ENCODE data around the gene OASL. TPM values are rescaled to one million over a fixed set of nuclear protein-coding genes. Genes with fewer than 3 reads are reported as not detected.

The OASL gene
- total RNA-seq, 2 donors from 2014 or later, result 2.6 to 16.3 TPM

GRCh38 chr12:121026274-121027045 is 12.6 kb downstream of the OASL start:
- ATAC-seq, result no peak
- Mint-ChIP-seq H3K27ac (peak overlapping the region in 1 of 2 donors; percentile 59), H3K36me3 (no peaks in the 10 kb centered on the region)

DNA sequence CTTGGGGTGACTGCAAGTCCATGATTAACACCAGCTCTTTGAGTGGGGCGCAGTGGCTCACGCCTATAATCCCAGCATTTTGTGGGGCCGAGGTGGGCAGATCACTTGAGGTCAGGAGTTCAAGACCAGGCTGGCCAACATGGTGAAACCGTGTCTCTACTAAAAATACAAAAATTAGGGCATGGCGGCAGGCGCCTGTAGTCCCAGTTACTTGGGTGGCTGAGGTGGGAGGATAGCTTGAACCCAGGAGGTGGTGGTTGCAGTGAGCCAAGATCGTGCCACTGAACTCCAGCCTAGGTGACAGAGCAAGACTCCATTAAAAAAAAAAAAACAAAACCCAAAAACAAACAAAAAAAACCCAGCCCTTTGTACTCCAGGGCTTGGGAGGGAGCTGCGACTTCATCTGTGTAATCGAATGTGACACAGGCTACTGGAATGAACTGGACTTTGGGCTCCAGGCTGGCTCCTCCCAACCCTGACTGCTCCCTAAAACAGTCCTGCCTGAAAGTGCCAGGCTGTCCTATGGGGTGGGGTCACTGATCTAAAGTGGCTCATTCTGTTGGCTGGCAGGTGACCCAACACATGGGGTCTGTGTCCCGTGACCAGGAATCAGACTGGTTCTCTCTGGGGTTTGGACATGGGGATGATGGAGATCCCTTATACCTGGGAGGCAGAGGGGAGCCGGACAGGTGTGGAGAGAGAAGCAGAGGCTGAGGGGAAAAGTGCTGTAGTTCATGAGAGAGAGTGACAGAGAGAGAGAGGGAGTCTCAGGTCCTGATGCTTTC is 13.4 kb downstream of the OASL start:
- Mint-ChIP-seq H3K27ac (peak overlapping the region in 1 of 2 donors; percentile 59), H3K36me3 (no peaks in the 10 kb centered on the region), H3K9me3 (no peaks in the 10 kb centered on the region)
- ATAC-seq (no peak), DNase-seq (ENCODE audit: low spot score in 2 of 2) (no peak)

More at GRCh38 chr12:121026274-121027045, 12.6 kb downstream of the OASL start:
- DNase-seq (ENCODE audit: low spot score in 2 of 2), result no peak
- H3K9me3 Mint-ChIP-seq, result no peaks in the 10 kb centered on the region

GRCh38 chr12:121023799-121024198 is 15.2 kb downstream of the OASL start:
- Mint-ChIP-seq H3K36me3 (no peaks in the 10 kb centered on the region), H3K27ac (no peak overlapping the region), H3K9me3 (no peaks in the 10 kb centered on the region)
- no peak for DNase-seq (ENCODE audit: low spot score in 2 of 2)
- ATAC-seq, result no peak

DNA sequence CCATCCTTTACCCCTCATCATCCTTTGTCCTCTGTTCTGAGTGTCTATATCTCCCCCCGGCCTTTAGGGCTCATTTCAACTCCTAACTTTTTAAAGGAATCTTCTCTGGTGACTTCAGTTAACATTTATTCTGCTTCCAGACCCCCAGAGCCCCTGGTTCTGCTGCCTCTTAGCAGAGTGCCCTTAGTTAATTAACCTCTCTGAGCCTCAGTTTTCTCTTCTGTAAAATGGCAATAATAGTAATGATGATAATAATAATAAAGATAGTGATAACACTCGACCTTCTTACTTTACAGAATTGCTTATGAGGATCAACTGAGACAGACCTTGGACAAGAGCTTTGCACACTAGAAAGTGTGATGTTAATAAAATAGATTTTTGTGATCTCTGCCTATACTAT is 16.3 kb downstream of the OASL start:
- H3K9me3 Mint-ChIP-seq, result no peaks in the 10 kb centered on the region
- no peak for DNase-seq (ENCODE audit: low spot score in 2 of 2)
- ATAC-seq, result no peak
- H3K27ac Mint-ChIP-seq, result no peak overlapping the region
- H3K36me3 Mint-ChIP-seq, result no peaks in the 10 kb centered on the region

DNA sequence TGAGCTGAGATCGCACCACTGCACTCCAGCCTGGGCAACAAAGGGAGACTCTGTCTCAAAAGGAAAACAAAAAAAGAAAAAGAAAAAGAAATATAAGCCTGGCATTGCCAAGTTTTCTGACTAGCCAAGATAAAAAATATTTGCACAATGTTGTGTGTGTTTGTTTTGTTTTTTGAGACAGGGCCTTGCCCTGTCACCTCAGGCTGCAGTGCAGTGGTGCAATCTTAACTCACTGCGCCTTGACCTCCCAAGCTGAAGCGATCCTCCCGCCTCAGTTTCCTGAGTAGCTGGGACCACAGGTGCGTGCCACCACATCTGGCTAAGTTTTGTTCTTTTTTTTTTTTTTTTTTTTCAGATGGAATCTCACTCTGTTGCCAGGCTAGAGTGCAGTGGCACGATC is 17.3 kb downstream of the OASL start:
- no peak for ATAC-seq
- Mint-ChIP-seq H3K36me3 (no peaks in the 10 kb centered on the region), H3K9me3 (no peaks in the 10 kb centered on the region), H3K27ac (no peak overlapping the region)
- no peak for DNase-seq (ENCODE audit: low spot score in 2 of 2)

DNA sequence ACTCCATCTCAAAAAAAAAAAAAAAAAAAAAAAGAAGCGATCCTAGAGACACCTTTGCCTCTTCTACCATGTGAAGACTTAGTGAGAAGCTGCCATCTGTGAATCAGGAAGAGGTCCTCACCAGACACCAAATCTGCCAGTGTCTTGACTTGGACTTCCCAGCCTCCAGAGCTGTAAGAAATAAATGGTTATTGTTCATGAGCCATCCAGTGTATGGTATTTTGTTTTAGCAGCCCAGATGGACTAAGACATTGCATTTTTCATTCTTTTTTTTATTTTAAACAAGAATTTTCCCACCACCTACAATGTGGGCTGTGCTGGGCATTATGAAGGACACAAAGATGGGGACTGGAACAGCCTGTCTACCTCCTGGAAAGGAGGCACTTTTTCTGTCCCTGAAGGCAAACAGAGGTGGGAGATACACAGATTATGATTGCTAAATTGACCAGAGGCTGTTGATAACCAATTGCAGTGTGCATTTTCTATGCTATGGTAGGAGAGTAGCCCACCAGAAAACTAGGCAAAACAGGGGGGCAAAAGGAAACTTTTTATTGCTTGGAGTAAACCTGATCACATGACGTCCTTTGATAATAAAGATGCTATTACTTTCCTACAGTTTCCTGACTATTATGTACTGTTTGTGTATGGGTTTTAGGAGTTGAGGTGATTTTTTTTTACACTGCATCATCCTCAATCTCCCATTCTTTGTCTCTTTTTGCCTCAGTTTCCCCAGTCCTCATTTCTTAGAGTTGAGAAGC is 20.0 kb downstream of the OASL start:
- peaks cover 9 to 11% of the 10 kb centered on the region in 2 donors for H3K36me3 Mint-ChIP-seq
- no peak for DNase-seq (ENCODE audit: low spot score in 2 of 2)
- no peaks in the 10 kb centered on the region for H3K9me3 Mint-ChIP-seq
- no peak overlapping the region for H3K27ac Mint-ChIP-seq
- no peak for ATAC-seq

DNA sequence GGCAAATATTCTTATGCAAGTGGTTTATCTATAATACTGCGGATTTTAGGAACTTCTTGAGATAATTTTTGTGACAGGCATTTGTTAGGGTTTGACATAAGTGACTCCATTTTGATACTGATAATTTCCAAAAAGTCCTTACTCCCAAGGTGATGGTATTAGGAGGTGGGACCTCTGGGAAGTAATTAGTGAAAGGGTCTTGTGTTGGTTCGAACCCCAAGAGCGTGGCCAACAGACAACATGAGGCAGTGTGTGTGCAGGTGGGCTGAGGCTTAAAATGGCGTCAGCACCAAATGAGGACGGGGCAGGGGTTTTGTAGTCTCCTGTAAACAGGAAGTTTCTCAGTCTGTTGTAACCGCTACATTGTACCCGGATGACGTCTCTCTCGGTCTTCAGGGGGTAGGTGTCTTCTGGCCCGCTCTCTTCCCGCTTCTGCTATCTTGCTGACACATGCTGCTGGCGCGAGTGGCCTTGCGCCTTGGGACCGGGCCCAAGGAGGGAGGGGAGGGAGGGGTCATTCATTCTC is 21.0 kb downstream of the OASL start:
- ATAC-seq (no peak), DNase-seq (ENCODE audit: low spot score in 2 of 2) (no peak)
- no peak overlapping the region for H3K27ac Mint-ChIP-seq
- no peaks in the 10 kb centered on the region for H3K9me3 Mint-ChIP-seq
- peaks cover 9 to 11% of the 10 kb centered on the region in 2 donors for H3K36me3 Mint-ChIP-seq

DNA sequence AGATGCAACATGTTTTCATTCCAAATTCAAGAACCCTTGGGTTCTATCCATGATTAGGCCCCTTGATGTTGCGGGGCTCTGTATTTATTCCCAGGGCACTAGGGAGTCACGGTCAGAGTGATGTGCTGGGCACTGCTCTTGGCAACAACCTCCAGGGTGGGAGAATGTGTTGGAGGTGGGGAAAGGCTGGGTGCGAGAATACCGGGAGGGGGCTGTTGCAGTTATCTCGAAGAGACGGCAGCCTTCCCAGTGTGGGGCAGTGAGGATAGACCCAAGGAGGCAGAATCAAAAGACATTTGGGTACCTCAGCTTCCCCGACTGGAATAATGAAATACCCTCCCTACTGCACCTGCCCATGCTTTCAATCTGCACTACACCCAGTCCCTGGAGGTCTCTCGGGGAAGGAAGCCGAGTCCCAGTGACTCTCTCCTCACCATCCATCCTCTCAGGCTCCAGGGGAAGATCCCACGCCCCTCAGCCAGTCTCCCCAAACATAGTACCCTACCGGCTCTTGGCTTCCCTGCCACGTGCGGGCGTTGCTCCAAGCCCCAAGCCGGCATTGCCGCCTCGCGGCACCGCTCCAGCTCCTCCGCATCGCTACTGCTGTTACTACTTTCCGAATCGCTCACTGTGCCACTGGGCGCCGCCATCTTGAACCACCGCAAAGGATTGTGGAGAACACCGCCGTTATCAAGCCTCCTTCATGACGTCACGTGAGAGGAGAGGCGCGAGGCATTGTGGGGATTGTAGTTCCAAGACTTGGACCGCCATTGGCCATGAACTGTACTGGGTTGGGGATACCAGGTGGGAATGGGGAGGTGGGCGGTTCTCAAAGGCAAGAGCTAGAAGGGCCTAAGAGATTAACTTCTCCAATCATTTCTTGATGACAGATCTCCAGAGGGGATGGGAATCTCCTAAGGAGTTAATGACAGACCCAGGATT is 22.9 kb downstream of the OASL start, which contains the start of gene C12orf43:
TSS of gene C12orf43 (minus strand) at position 663 of the 942 bp plus-strand sequence. CDS start at position 650, 13 bp downstream.
- H3K9me3 Mint-ChIP-seq, result no peaks in the 10 kb centered on the region
- peak; percentile 99 for ATAC-seq
- peak within 1 kb of the TSS; percentile 92 to 96 for H3K27ac Mint-ChIP-seq
- peak; percentile 92 for DNase-seq (ENCODE audit: low spot score in 2 of 2)
- peaks cover 16 to 20% of the 10 kb centered on the region in 2 donors for H3K36me3 Mint-ChIP-seq

DNA sequence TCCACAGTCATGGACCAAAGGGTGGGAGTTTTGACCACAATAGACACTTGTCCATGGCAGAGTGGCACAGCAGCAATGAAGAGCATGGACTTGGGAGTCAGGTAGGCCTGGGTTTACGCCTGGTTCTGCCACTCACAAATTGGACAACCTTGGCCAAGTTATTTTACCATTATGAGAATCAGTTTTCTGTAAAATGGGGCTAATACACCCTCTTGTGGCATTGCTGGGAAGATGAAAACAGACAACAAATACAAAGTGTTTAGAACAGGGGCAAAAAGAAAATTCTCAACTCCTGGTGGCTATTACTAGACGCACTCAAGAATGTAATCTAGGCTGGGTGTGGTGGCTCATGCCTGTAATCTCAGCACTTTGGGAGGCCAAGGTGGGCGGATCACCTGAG is 25.3 kb downstream of the OASL start:
- H3K36me3 Mint-ChIP-seq, result peaks cover 20 to 21% of the 10 kb centered on the region in 2 donors
- DNase-seq (ENCODE audit: low spot score in 2 of 2) (no peak), ATAC-seq (no peak)
- peak overlapping the region in 1 of 2 donors; percentile 58 for H3K27ac Mint-ChIP-seq
- no peaks in the 10 kb centered on the region for H3K9me3 Mint-ChIP-seq

DNA sequence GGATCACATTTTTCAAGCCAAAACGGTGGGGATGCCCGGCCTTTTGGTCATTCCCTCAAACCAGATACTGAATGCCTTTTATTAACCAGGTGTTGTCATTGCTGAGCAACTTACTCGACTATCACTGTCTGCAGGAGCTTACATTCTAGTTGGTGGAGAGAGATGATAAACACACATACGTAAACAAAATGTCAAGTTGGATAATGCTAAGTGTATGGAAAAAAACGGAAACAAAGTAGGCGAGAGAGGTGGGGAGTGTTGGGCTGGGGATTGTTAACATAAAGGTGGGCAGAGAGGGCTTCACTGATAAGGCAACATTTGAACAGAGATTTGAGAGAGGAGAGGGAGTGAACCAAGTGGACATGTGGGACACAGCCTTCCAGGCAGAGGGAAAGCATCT is 27.2 kb downstream of the OASL start:
- Mint-ChIP-seq H3K36me3 (peaks cover 20 to 21% of the 10 kb centered on the region in 2 donors), H3K9me3 (no peaks in the 10 kb centered on the region), H3K27ac (peak overlapping the region in 1 of 2 donors; percentile 18)
- ATAC-seq (no peak), DNase-seq (ENCODE audit: low spot score in 2 of 2) (no peak)

DNA sequence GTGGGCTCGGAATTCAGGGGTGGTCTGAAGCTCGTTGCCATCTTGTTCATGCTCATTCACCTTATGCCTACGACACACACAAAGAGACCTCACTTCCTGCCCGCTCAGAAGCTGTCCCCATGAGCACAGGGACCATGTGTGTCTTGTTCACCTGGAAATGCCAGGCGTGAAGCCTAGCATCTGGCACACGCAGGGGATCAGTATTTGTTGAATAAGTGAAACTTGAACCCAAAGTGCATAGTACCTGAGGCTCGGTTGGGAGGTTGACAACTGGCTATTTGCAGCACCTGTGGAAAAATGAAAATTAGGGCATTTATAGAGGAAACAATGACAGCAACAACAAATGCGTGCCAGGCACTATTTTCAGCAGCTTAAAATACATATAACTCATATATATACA is 28.2 kb downstream of the OASL start:
- Mint-ChIP-seq H3K9me3 (no peaks in the 10 kb centered on the region), H3K27ac (no peak overlapping the region), H3K36me3 (peaks cover 13 to 15% of the 10 kb centered on the region in 2 donors)
- DNase-seq (ENCODE audit: low spot score in 2 of 2) (no peak), ATAC-seq (no peak)

DNA sequence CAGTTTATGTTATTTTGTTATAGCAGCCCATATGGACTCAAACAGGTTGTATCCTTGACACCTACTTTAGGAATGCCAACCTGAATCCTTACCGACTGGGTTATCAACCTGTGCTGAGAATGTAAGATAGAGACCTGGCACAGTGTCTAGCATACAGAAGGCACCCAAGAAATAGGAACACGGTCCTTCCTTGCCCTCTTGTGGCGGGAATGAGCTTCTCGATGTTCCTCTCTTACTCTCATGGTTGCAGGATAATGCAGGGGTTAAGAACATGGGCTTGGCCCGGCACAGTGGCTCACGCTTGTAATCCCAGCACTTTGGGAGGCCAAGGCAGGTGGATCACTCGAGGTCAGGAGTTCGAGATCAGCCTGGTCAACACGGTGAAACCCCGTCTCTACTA is 29.3 kb downstream of the OASL start:
- H3K27ac Mint-ChIP-seq, result no peak overlapping the region
- peaks cover 12 to 15% of the 10 kb centered on the region in 2 donors for H3K36me3 Mint-ChIP-seq
- ATAC-seq, result no peak
- DNase-seq (ENCODE audit: low spot score in 2 of 2), result no peak
- H3K9me3 Mint-ChIP-seq, result no peaks in the 10 kb centered on the region

DNA sequence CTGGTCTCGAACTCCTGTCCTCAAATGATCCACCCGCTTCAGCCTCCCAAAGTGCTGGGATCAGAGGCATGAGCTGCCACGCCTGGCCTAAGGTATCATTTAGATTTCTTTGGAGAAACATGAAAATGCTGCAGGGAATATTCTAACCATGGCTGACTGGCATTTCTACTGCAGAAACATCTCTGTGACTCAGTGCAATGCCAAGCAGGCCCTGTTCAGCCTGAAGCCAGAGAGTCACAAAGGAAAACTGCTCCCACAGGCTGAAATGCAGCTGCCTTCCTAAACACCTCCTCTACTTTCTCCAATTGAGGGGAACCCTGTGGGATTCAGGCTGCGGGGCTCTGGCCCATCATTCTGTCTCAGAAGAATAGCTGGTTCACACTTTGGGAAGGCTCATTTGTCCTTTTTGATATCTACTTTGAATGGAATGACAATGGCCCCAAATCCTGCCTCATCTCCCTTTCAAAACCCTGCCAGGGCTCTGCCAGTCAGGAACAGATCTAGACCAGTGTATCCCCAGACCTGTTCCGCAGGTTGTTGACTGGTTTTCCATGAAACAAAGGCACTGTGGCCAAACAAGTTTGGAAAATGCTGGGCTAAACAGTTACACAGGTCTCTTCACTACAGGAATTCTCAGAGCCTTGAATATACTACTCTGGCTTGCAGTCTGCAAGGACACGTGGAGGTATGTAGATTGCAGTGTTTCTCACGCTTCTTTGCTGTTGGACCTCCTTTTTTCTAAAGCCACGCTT is 30.5 kb downstream of the OASL start:
- H3K36me3 Mint-ChIP-seq, result peaks cover 15 to 20% of the 10 kb centered on the region in 2 donors
- DNase-seq (ENCODE audit: low spot score in 2 of 2) (no peak), ATAC-seq (no peak)
- peak overlapping the region in 1 of 2 donors; percentile 44 for H3K27ac Mint-ChIP-seq
- no peaks in the 10 kb centered on the region for H3K9me3 Mint-ChIP-seq

GRCh38 chr12:121005346-121005815 is 33.7 kb downstream of the OASL start:
- peaks cover 6 to 13% of the 10 kb centered on the region in 2 donors for H3K36me3 Mint-ChIP-seq
- H3K9me3 Mint-ChIP-seq, result no peaks in the 10 kb centered on the region
- peak; percentile 71 to 79 for ATAC-seq
- H3K27ac Mint-ChIP-seq, result peak overlapping the region; percentile 49 to 91
- peak; percentile 62 to 69 for DNase-seq (ENCODE audit: low spot score in 2 of 2)

DNA sequence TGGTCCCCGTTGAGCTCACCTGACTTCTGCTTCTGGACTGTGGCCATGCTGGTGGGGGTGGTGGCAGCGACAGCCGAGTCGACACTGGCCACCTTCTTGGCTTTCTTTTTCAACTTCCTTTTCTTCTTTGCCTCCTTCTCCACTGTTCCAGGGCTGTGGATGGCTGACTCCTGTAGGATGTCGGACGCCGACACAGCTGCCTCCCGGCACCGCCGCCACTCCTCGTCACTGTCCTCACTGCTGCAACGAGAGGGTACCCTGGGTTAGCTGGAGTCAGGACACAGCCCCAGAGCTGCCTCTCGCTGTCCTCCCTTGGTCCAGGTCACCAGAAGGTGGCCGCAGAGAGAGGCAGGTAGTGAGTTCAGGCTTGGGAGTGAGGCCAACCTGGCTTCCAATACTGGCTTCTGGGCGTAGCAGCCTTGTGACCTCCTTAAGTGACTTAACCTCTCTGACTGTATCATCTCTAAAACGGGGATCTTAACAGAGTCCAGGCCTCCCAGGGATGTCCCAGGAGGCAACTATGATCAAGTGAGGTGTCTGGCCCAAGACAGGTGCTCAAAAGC is 34.7 kb downstream of the OASL start:
- DNase-seq (ENCODE audit: low spot score in 2 of 2), result no peak
- ATAC-seq, result no peak
- no peaks in the 10 kb centered on the region for H3K9me3 Mint-ChIP-seq
- peak overlapping the region; percentile 45 to 91 for H3K27ac Mint-ChIP-seq
- H3K36me3 Mint-ChIP-seq, result peaks cover 6 to 13% of the 10 kb centered on the region in 2 donors

Measured in activated naive CD4-positive, alpha-beta T cell treated with anti-CD3 and anti-CD28 coated beads, Interleukin-2, amount 50 U/mL, for 72 hours (primary cell).